HL-60 (cell line): Measurements from ENCODE around the gene OR51E2.

Experiments
- DNase-seq, 2 experiments: peaks; one replicate each; pipeline ENCODE4 v3.0.0-alpha.2; 2010 to 2020; ENCODE audit warnings: low read depth in 1 of 2, low spot score in 1 of 2
- H3K27ac ChIP-seq: fragments of 250-450 bp; sonication (Bioruptor Pico); replicated peaks from 2 replicates; pipeline ENCODE4 v1.5.1; 2020; ENCODE audit warnings: mild to moderate bottlenecking, moderate library complexity
- H3K27me3 ChIP-seq: fragments of 250-450 bp; sonication (Bioruptor Pico); 2 replicates; pipeline ENCODE4 v1.5.1; 2021; ENCODE audit warnings: mild to moderate bottlenecking, moderate library complexity; ENCODE audit not compliant: insufficient read depth, poor library complexity, severe bottlenecking
- H3K4me3 ChIP-seq: replicated peaks from 2 replicates; pipeline ENCODE4 v1.5.1; 2011; ENCODE audit warnings: mild to moderate bottlenecking, control low read depth, low read length; ENCODE audit not compliant: insufficient read depth
- GABPA ChIP-seq: IDR thresholded peaks from 2 replicates; pipeline ENCODE4 v1.6.1; 2012; ENCODE audit warnings: low read depth
- POLR2AphosphoS5 ChIP-seq: IDR thresholded peaks from 2 replicates; pipeline ENCODE4 v1.6.1; 2012; ENCODE audit warnings: low read depth
- REST ChIP-seq: IDR thresholded peaks from 2 replicates; pipeline ENCODE4 v1.6.1; 2012; ENCODE audit warnings: low read depth; ENCODE audit not compliant: insufficient replicate concordance
- SPI1 ChIP-seq: IDR thresholded peaks from 2 replicates; pipeline ENCODE4 v1.6.1; 2012; ENCODE audit warnings: low read depth, mild to moderate bottlenecking, borderline replicate concordance
- TF ChIP-seq, protein P1 (sequence below): IDR thresholded peaks from one replicate; pipeline ENCODE4 v1.5.1; 2011; ENCODE audit warnings: low read length, control low read depth, inconsistent platforms; ENCODE audit not compliant: insufficient read depth

Gene OR51E2

DNA sequence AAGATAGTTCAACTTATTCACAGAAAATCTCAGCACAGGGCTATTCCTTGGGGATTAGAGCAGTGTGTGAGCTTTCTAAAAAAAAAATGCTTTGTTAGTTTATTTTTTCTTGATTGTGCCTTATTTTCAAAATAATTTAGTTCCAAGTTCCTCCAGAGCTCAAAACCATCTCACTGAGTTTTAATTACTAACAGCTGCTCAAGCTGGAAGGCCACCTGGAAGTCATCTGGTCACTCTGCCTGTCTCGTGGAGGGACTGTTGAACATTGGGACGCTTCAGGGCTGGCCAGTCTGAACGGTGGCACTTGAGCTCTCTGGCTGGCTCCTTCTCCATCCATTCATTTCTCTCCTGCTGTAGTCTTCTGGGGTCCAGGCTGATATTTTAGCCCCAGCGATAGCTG lies 49.9 kb downstream of the OR51E2 start:
- H3K4me3 ChIP-seq = no peak overlapping the region
- peaks cover 5% of the 10 kb centered on the region for H3K27me3 ChIP-seq
- no peak for TF ChIP-seq REST
- TF ChIP-seq GABPA = no peak
- no peak for TF ChIP-seq POLR2AphosphoS5
- no peak for TF ChIP-seq SPI1
- TF ChIP-seq, protein P1, sequence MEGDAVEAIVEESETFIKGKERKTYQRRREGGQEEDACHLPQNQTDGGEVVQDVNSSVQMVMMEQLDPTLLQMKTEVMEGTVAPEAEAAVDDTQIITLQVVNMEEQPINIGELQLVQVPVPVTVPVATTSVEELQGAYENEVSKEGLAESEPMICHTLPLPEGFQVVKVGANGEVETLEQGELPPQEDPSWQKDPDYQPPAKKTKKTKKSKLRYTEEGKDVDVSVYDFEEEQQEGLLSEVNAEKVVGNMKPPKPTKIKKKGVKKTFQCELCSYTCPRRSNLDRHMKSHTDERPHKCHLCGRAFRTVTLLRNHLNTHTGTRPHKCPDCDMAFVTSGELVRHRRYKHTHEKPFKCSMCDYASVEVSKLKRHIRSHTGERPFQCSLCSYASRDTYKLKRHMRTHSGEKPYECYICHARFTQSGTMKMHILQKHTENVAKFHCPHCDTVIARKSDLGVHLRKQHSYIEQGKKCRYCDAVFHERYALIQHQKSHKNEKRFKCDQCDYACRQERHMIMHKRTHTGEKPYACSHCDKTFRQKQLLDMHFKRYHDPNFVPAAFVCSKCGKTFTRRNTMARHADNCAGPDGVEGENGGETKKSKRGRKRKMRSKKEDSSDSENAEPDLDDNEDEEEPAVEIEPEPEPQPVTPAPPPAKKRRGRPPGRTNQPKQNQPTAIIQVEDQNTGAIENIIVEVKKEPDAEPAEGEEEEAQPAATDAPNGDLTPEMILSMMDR = no peak
- no peak for DNase-seq
- H3K27ac ChIP-seq = no peak overlapping the region

DNA sequence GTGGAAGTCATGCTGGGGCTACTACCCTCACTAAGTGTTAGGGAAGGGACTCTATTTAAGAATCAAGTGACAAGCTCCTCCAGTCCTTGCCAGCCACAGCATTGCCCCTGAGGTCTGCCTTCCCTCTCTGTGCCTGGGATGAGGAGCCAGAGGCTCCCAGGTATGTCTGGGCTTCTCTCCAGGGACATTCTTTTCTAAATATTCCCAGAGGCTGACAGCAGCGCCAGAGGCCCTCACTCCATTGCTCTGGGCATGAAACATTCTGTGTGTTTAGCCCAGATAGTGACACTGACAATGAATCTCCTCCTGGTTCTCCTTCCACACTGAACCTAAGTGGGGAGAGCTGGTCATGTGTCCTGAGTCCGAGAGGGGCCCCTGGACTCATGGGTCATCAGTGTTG lies 51.7 kb downstream of the OR51E2 start:
- peaks cover 5% of the 10 kb centered on the region for H3K27me3 ChIP-seq
- no peak for DNase-seq
- no peak overlapping the region for H3K4me3 ChIP-seq
- TF ChIP-seq REST = no peak
- no peak overlapping the region for H3K27ac ChIP-seq

DNA sequence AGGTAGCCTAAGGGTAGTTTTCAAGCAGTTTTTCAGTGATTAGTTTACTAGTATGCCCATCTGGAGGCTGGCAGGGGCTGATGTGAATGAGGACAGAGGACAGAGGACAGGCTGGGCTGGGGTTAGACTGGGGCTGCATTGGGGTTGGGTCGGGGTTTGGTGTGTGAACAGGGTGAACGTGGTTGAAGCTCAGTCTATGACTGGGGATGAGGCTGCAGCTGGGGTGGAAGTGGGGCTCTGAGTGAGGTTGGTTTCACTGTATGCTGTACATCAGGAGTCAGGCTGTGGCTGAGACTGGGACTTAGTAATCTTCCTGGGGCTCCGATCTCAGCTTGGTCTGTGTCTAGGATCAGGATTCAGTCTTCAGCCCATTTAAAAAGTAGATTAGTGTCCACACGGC lies 53.4 kb downstream of the OR51E2 start:
- Histone ChIP-seq H3K4me3 (no peak overlapping the region), H3K27ac (no peak overlapping the region), H3K27me3 (peaks cover 3% of the 10 kb centered on the region)
- DNase-seq = no peak
- TF ChIP-seq, protein P1 = no peak
- TF ChIP-seq GABPA (no peak), REST (no peak), POLR2AphosphoS5 (no peak)

- no peak for DNase-seq
- no peak for TF ChIP-seq REST
- TF ChIP-seq, protein P1 = no peak
- no peak within 1 kb of the TSS for H3K4me3 ChIP-seq
- H3K27me3 ChIP-seq = peaks cover 2% of the 10 kb centered on the region
- H3K27ac ChIP-seq = no peak within 1 kb of the TSS
Measured at GRCh38 chr11:4643682-4644081, 54.0 kb downstream of the OR51E2 start, which contains the start of gene OR51E1. TSS of gene OR51E1 (plus strand) at chr11:4643982. CDS start at chr11:4652527, 8,545 bp downstream.
